ENCODE measurements around the gene FOXRED1. TPM values are rescaled to one million over a fixed set of nuclear protein-coding genes. Genes with fewer than 3 reads are reported as not detected.
A peak's percentile ranks its signal among the peaks of the same experiment; 100 is the strongest.

The FOXRED1 gene
- total and polyA plus RNA-seq, 9 of the 15 experiments (the other 6 are each of a cell fraction or from before 2014, with no cell fraction given), result 14.1 to 94.4 (median 53.1) TPM

DNA sequence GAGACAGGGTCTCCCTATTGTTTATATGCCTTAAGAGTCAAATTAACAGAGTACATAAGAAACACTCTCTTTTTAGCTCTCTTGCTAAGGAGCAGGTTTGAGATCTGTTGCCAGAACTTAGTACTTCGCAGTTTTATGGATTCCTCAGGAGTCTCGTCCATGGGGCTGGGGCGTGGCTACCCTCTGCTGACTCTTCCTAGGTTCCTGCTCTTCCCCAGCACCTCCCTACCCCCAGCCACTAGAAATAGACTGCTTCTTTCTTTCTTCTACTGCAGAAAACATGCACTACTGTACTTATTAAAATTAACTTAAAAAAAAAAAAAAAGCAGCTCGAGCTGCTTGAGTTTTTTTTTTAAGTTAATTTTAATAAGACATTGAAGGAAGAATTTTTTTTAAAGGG lies 49.4 kb upstream of the FOXRED1 start:
- no peak for FAIRE-seq
- CTCF ChIA-PET (ENCODE audit: low intra/inter-chr PET ratio), result no interaction called here
- H3K4me2 ChIP-seq (ENCODE audit: insufficient read depth, low read length), result no peak overlapping the region
- no peaks in the 10 kb centered on the region for H3K9me3 ChIP-seq (replicated peaks; ENCODE audit: control insufficient read depth, insufficient read depth, low read depth, low read length)
- H3K36me3 ChIP-seq (ENCODE audit: control insufficient read depth, insufficient read depth, low read length), result no peaks in the 10 kb centered on the region
- POLR2A ChIA-PET, result interaction anchor here (0.7 kb wide), 1 partner anchor 12 kb away, joined by 4 read pairs; no protein-coding TSS in a partner anchor
- H3K9me1 ChIP-seq (ENCODE audit: control insufficient read depth, insufficient read depth, low read length), result no peaks in the 10 kb centered on the region
- whole genome bisulfite sequencing (ENCODE audit: insufficient coverage, low coverage, missing lambda C conversion rate), result 56% methylated on average over 4 of the region's 4 CpGs
- DNase-seq (ENCODE audit: extremely low read depth in 1 of 4, low spot score in 3 of 4), result peak in 1 of 4 experiments; percentile 9
- ATAC-seq, result peak; percentile 51; the same call in 2 of the 3 replicates
- H4K20me1 ChIP-seq (replicated peaks; ENCODE audit: control insufficient read depth, insufficient read depth, low read length), result peaks cover 3% of the 10 kb centered on the region; the same call in 1 of the 2 replicates
- BruUV-seq (replicated peaks), result no TSS peak
- no peak overlapping the region for H2AFZ ChIP-seq (ENCODE audit: low read depth, low read length)
- H3K27me3 ChIP-seq (ENCODE audit: control insufficient read depth in 2 of 2, insufficient read depth in 2 of 2, low read length in 2 of 2), result no peaks in the 10 kb centered on the region
- in situ Hi-C loops (cut with MboI), result no loop called here
- peak overlapping the region in 1 of 2 experiments; percentile 37; a peak in 1 of 4 replicates for H3K9ac ChIP-seq (ENCODE audit: insufficient read depth in 1 of 2, low read depth in 2 of 2, low read length in 2 of 2)
- H3K4me1 ChIP-seq (replicated peaks in 1 of 2; ENCODE audit: control insufficient read depth in 2 of 2, insufficient read depth in 2 of 2, low read length in 2 of 2), result peaks cover 0 to 3% of the 10 kb centered on the region in 2 experiments; a peak in 2 of 5 replicates
- H3K79me2 ChIP-seq (ENCODE audit: control insufficient read depth, insufficient read depth, low read length), result peaks cover 66% of the 10 kb centered on the region
- intact Hi-C loops (cut with micrococcal nuclease), result no loop called here
- no peak overlapping the region for H3K4me3 ChIP-seq
- no peak overlapping the region for H3K27ac ChIP-seq (ENCODE audit: extremely low read depth, low read depth, low read length)
- TF ChIP-seq NR2C2 (CRISPR knock-in tag; IDR thresholded peaks at IDR 0.05) (no peak), NR2C2 (tag; IDR thresholded peaks at IDR 0.05) (no peak), POLR2B (IDR thresholded peaks at IDR 0.05; ENCODE audit: low read depth, partially characterized antibody) (no peak), ZNF143 (CRISPR knock-in tag; IDR thresholded peaks at IDR 0.05) (no peak), NR2C1 (IDR thresholded peaks at IDR 0.05) (no peak), NR2C1 (tag; IDR thresholded peaks at IDR 0.05) (no peak), HMBOX1 (IDR thresholded peaks at IDR 0.05) (no peak), RAD51 (IDR thresholded peaks at IDR 0.05; ENCODE audit: borderline replicate concordance, low read depth) (no peak), CHAMP1 (IDR thresholded peaks at IDR 0.05) (no peak), TCF7 (IDR thresholded peaks at IDR 0.05; ENCODE audit: borderline replicate concordance) (no peak), SIRT6 (IDR thresholded peaks at IDR 0.05; ENCODE audit: low read depth, low read length) (no peak), RNF2 (IDR thresholded peaks at IDR 0.05) (no peak), TARDBP (IDR thresholded peaks at IDR 0.05) (no peak), ZNF696 (CRISPR knock-in tag; conservative IDR thresholded peaks at IDR 0.05) (no peak), ZNF316 (IDR thresholded peaks at IDR 0.05) (no peak), MYC (IDR thresholded peaks at IDR 0.05; ENCODE audit: low read depth, low read length) (no peak), MYC (CRISPR knock-in tag; IDR thresholded peaks at IDR 0.05; ENCODE audit: borderline replicate concordance, low read depth) (no peak), HOMEZ (CRISPR knock-in tag; IDR thresholded peaks at IDR 0.05) (no peak)

Data from K562 (cell line).